Body of pancreas (tissue), 4 donors: ENCODE results near the gene FAM193B.

ENCODE experiments used
- CTCF ChIP-seq, 7 experiments: fragments of 450-650 bp in 4 of 7; fragments of 200-600 bp in 3 of 7; sonication (generic) in 3 of 7; IDR thresholded peaks; one replicate each; pipeline ENCODE4 v1.5.1; 2016 to 2019; ENCODE audit warnings: antibody characterized with exemption in 7 of 7
- POLR2A ChIP-seq, 3 donors: fragments of 450-650 bp; IDR thresholded peaks; one replicate each; pipeline ENCODE4 v1.6.1; 2016; ENCODE audit warnings: antibody characterized with exemption in 3 of 3, mild to moderate bottlenecking in 2 of 3

- TF ChIP-seq POLR2A (IDR thresholded peaks at IDR 0.05), result no peak
- TF ChIP-seq CTCF (IDR thresholded peaks at IDR 0.05), result no peak
Observed at GRCh38 chr5:177489119-177489716, 65.1 kb downstream of the FAM193B start.
